ENCODE data around the gene ZNRF1. TPM values are rescaled to one million over a fixed set of nuclear protein-coding genes. Genes with fewer than 3 reads are reported as not detected.

The ZNRF1 gene
- total RNA-seq, 1 experiment from 2014 or later: 55.1 TPM

- Histone ChIP-seq H3K9me3 (ENCODE audit: low read depth, low read length, poor library complexity, severe bottlenecking) (no peaks in the 10 kb centered on the region), H3K27me3 (replicated peaks; ENCODE audit: insufficient read depth, low read depth, low read length, poor library complexity) (no peaks in the 10 kb centered on the region), H3K36me3 (ENCODE audit: insufficient read depth, low read length, poor library complexity, severe bottlenecking) (no peaks in the 10 kb centered on the region), H3K4me3 (ENCODE audit: low read depth, low read length, poor library complexity, severe bottlenecking) (peak overlapping the region; percentile 9), H3K4me1 (ENCODE audit: insufficient read depth, low read length, poor library complexity, severe bottlenecking) (peaks cover 19% of the 10 kb centered on the region), H3K27ac (ENCODE audit: low read depth, low read length, poor library complexity, severe bottlenecking) (peak overlapping the region; percentile 32)
- POLR2A ChIA-PET (ENCODE audit: low non-redundant PET): no interaction called here
- intact Hi-C loops (cut with micrococcal nuclease; ENCODE audit: unreplicated experiment): loop anchor here (5.0 kb wide), 1 partner anchor 43 kb away; no protein-coding TSS in a partner anchor
- CTCF ChIA-PET: interaction anchor here (0.5 to 1.1 kb wide), 2 partner anchors 17 to 64 kb away, joined by 3 to 4 read pairs; no protein-coding TSS in a partner anchor
- no peak for TF ChIP-seq EZH2 (IDR thresholded peaks at IDR 0.05; ENCODE audit: borderline replicate concordance, low read depth, low read length, poor library complexity, severe bottlenecking)
- TF ChIP-seq CTCF (conservative IDR thresholded peaks at IDR 0.05; ENCODE audit: low read depth, low read length): no peak
- BruUV-seq (replicated peaks): no TSS peak
- DNase-seq (ENCODE audit: low spot score): peak; percentile 82
Measured at GRCh38 chr16:75044800-75045361, 46.1 kb downstream of the ZNRF1 start.

- Histone ChIP-seq H3K4me1 (ENCODE audit: insufficient read depth, low read length, poor library complexity, severe bottlenecking) (peaks cover 19% of the 10 kb centered on the region), H3K27ac (ENCODE audit: low read depth, low read length, poor library complexity, severe bottlenecking) (no peak overlapping the region), H3K27me3 (replicated peaks; ENCODE audit: insufficient read depth, low read depth, low read length, poor library complexity) (no peaks in the 10 kb centered on the region), H3K4me3 (ENCODE audit: low read depth, low read length, poor library complexity, severe bottlenecking) (no peak overlapping the region), H3K9me3 (ENCODE audit: low read depth, low read length, poor library complexity, severe bottlenecking) (no peaks in the 10 kb centered on the region), H3K36me3 (ENCODE audit: insufficient read depth, low read length, poor library complexity, severe bottlenecking) (no peaks in the 10 kb centered on the region)
- POLR2A ChIA-PET (ENCODE audit: low non-redundant PET): no interaction called here
- TF ChIP-seq CTCF (conservative IDR thresholded peaks at IDR 0.05; ENCODE audit: low read depth, low read length) (no peak), EZH2 (IDR thresholded peaks at IDR 0.05; ENCODE audit: borderline replicate concordance, low read depth, low read length, poor library complexity, severe bottlenecking) (no peak)
- DNase-seq (ENCODE audit: low spot score): no peak
- BruUV-seq (replicated peaks): no TSS peak
- intact Hi-C loops (cut with micrococcal nuclease; ENCODE audit: unreplicated experiment): no loop called here
- CTCF ChIA-PET: interaction anchor here (1.1 kb wide), 1 partner anchor 17 kb away, joined by 4 read pairs; no protein-coding TSS in a partner anchor
Measured at GRCh38 chr16:75045424-75045823, 46.6 kb downstream of the ZNRF1 start.

GRCh38 chr16:75048054-75048453, 49.2 kb downstream of the ZNRF1 start:
- CTCF ChIA-PET: no interaction called here
- Histone ChIP-seq H3K4me1 (ENCODE audit: insufficient read depth, low read length, poor library complexity, severe bottlenecking) (peaks cover 22% of the 10 kb centered on the region), H3K27ac (ENCODE audit: low read depth, low read length, poor library complexity, severe bottlenecking) (peak overlapping the region; percentile 4), H3K36me3 (ENCODE audit: insufficient read depth, low read length, poor library complexity, severe bottlenecking) (no peaks in the 10 kb centered on the region), H3K27me3 (replicated peaks; ENCODE audit: insufficient read depth, low read depth, low read length, poor library complexity) (no peaks in the 10 kb centered on the region), H3K9me3 (ENCODE audit: low read depth, low read length, poor library complexity, severe bottlenecking) (no peaks in the 10 kb centered on the region), H3K4me3 (ENCODE audit: low read depth, low read length, poor library complexity, severe bottlenecking) (no peak overlapping the region)
- intact Hi-C loops (cut with micrococcal nuclease; ENCODE audit: unreplicated experiment): no loop called here
- POLR2A ChIA-PET (ENCODE audit: low non-redundant PET): no interaction called here
- no TSS peak for BruUV-seq (replicated peaks)
- DNase-seq (ENCODE audit: low spot score): no peak
- TF ChIP-seq CTCF (conservative IDR thresholded peaks at IDR 0.05; ENCODE audit: low read depth, low read length): no peak
- TF ChIP-seq EZH2 (IDR thresholded peaks at IDR 0.05; ENCODE audit: borderline replicate concordance, low read depth, low read length, poor library complexity, severe bottlenecking): no peak
